ENCODE data around the gene SEMA6A.

Gene SEMA6A

DNA sequence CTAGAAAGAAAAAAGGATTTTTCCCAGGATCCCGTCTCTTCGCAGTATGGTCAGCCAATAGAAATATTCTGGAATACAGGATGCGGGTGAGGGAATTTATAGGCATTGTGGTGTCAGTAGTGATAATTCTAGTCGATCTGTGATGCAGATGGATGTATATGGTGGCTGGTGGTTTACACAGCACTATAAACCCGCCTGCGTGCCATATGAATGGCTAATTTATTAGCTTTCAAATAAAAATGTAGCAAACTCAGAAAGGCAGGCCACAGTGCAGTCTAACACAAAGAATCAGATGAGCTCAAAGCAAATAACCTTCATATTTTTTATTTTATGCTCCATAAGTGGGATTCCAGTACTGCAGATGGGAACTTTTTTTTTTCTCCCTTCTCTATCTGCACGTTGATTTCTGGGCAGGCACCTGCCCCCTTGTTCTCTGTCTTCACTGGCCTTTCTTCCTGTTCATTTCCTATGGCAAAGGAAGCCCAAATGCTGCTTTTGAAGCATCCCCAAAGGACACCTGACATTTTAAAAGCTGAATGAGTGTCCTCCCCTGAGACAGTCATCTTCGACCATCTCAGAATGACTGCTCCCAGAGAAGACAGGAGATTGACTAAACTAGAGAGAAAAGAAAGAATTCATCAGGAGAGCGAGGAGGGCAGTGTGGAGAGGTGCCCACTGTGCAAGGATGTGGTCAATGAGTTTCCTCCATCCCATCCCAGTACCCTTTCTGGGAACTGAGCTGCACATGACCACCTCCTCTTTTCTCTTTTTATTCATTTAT, 52.1 kb downstream of the SEMA6A start:
- DNase-seq = no peak

GRCh38 chr5:116521173-116521872, 53.3 kb downstream of the SEMA6A start:
- DNase-seq = peak in 1 of 2 experiments; percentile 78

- peak; percentile 45 to 89 for DNase-seq
These were observed 53.9 kb downstream of the SEMA6A start for GRCh38 chr5:116520771-116521170.

GRCh38 chr5:116518423-116518822, 56.2 kb downstream of the SEMA6A start:
- no peak for DNase-seq

DNA sequence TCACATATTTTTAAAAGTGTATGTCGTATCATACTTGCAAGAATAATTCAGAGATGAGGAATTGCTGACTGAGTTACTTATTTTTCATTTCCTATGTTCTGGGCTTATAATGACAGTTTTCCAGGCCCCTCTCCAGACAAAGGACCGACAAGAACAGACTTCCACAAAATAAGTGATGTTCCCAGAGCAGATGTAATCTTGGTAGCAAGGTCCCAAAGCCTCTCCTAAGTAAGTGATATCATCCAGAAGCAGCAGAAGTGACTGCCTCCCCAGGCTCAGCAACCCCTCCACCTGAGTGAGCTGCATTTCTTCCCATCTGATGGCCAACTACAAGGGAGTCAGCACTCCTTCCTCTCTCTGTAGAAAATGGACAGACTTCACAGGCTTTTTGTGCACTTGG, 57.1 kb downstream of the SEMA6A start:
- DNase-seq = no peak

DNA sequence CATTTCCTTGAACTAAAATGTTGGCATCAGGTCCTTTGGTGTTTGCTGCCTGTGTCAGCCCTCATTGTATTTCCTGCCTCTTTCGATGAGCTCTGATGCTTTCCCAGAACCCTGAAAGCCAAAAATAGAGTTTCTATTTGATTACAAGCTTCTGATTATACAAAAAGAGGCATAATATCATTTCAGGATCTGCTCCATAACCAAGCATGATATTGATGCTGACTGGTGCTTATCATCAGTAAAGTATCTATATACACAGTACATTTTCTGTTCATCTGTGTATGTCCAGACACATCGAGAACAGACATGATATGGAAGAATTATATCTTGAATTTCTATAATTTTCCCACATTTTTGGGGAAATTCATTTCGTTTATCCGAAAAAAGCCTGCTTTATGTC, 58.6 kb downstream of the SEMA6A start:
- no peak for DNase-seq

GRCh38 chr5:116514421-116514970, 60.1 kb downstream of the SEMA6A start:
- peak; percentile 30 to 75 for DNase-seq

DNA sequence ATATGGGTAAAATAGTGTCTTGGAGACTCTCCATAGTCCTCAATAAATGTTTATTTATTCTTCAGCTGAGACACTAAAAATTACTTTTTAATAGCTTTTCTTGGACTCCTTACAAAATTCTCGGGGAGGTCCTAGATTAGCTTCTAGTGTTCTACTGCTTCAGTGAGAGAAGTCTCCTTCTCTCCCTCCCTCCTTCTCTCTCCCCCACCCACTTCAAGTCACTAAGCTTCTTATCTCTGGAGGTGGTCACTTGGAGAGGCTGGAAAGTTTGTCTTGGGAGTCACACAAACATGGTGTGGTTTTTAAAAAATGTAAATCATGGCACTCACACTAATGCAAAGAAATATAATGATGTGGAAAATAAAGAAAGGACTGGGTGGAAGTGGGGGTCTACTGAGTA, 64.1 kb downstream of the SEMA6A start:
- no peak for DNase-seq

DNA sequence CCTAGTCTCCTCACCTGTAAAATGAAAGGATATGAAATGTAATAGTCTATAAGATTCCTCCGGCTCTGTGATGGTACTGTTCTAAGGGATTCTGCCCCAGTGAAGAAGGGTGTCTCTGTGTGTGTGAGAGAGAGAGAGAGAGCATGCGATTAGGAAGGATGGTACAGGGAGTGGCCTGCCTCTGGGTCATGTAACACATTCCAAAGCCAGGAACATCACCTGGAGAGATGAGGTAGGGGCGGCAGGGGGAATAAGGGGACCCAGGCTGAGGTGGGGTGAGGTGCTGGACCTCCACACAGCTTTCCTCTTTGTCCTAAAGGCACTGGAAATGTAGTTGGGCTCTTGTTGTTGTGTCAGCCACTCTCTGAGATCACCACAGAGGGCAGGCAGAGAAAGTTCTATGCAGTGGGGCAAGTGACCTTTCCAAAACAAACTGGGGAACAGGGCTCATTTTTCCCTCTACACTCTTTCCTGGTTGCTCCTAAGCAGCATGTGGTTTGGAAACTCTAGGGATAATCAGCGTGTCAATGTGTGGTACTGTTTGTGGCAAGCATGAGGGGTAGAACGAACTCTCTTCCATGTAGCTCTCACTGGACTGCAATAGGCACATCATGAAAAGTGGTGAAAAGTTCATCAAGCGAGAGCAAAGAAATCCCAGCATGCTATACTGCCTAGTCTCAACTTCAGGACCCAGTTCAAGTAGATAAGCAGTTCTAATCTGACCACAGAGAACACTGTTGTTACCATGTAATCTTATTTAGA, 65.0 kb downstream of the SEMA6A start:
- no peak for DNase-seq

DNA sequence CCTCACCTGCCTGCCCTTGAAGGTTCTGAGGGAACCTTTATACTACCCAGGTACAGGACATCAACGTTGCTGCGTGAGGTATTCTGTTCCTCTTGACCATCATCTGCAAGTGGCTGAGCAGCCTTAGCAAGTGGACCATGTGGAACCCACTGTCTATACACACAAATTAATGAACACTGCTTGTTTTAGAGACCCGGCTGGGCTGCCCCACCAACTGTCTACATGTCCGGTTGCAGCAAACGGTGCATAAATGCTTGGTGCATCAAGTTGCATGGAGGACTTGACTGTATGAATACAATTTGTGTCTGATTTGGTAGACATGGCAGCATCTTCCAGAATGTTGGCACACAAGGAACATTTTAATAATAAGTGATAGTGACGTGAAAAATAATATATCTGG, 65.8 kb downstream of the SEMA6A start:
- DNase-seq = no peak

- peak; percentile 20 to 41 for DNase-seq
These were observed 66.5 kb downstream of the SEMA6A start for GRCh38 chr5:116507941-116508655.

GRCh38 chr5:116507051-116507537, 67.5 kb downstream of the SEMA6A start:
- DNase-seq = no peak

DNA sequence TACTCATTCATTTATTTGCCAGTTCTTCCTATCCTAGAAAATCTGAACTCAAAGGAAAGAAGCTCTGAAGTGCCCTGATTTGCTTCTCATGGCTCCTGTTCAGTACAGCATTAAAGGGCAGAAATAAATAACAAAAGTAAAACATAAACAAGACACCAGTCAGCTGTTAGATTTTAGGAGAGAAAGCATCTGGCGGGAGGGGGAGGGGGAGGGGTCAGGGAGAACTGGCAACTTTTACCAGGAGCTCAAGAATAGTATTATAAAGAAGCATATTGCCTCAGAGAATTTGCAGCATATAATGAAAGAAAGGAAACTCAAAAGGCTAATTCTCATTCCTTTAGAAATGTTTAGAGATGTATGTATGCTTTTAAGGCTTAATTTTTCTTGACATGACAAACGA, 68.1 kb downstream of the SEMA6A start:
- DNase-seq = no peak

DNA sequence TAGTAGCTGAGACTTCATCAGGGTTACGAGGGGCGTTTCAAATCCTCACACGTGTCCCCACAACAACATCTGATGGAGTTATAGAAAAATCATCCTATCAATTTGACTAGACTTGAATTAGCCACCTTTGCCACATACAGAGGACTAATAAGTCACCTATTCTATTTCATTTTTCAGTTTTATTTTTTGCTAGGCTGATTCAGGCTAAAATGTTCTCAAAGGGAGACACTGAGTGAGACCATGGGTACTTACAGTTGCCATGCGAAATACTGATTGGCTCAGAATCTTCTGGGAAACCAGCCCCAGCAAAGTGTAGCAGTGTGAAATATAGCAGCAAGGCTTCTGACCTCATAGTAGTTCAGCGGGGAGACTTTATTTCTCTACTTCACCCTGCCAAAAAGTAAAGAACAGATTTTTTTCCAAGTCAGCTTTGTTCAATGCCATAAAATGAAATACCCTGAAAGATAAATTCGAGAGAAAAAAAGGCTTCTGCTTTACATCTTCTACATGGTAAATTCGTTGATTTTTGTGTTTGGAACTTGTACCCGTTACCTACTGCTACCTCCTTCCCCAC, 69.9 kb downstream of the SEMA6A start:
- DNase-seq = no peak

- peak in 1 of 2 experiments; percentile 54 for DNase-seq
These were observed 72.0 kb downstream of the SEMA6A start for GRCh38 chr5:116502616-116503015.

DNA sequence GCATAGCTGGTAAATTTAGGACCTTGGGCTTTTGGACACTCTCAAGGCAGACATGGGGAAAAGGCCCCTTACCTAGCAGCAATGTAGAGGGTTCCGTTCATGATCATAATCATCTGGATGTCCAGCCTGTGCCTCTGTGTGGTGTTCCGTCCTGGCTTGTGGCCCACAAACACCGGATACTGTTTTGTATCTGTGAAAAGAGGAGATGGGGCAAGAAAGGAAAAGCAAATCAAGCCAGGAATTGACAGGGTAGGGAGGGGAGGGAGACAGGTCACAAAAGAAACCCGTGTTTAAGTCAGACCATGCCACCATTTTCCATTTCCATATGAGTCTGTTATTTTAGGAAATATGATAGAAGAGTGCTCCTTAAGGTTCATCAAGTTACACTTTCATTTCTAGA, 72.5 kb downstream of the SEMA6A start:
- DNase-seq = no peak

DNA sequence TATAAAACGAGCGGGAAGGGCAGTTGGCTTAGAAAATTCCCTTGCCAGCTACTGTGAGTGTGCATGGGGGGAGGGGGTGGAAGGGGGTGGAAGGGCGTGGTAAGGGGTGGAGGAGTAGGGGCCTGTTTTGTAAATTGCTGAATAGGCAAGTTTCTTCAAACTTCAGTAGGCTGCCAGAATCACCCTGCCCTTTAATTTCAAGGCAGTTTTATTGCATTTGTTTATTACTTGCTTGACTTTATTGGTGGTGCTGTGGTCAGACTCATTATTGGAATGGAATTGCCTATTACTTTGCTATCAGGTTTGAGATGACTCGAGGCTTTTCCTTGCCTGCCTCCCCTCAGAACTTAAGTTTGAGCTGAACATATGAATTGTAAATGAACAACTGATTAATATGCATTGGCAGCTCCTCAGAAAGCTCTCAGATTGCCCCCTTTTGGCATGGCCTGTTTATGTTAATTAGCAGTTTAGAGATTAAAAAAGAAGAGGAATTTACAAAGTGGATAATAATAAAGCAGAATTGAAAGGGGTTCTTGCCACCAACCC, 76.0 kb downstream of the SEMA6A start:
- DNase-seq = no peak

- DNase-seq = no peak
These were observed 77.0 kb downstream of the SEMA6A start for GRCh38 chr5:116497631-116498030.

GRCh38 chr5:116495786-116496357, 78.8 kb downstream of the SEMA6A start:
- DNase-seq = no peak

DNA sequence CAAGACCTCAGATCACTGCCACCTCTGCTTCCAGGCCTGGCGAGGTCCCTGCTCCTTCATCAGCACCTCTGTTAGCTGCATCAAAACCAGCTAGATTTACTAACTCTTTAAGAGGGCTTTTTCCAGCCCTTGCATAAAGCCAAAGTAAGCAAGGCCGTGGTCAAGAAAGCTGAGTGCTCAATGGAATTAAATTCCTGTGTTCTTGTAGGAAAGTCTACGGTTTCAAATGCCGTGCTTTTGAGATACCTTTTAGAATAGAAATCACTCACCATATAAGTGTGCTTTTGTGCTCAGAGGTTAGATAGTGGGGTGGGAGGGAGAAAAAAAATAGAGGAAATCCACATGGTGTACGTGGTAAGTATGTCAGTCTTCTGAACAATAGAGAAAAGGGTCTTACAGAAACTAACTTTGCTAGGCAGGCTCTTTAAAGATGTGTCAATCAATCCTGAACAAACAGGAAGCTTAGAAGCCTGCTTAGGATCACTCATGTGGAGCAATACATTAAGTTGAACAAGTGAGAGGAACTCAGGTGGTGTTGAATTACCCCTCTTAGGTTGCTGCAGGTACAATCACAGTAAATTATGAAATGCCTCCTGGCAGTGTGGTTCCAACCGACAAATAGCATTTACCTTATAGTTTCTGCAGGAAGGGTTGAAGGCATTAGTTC, 79.7 kb downstream of the SEMA6A start:
- DNase-seq = no peak

GRCh38 chr5:116492776-116493175, 81.8 kb downstream of the SEMA6A start:
- DNase-seq = no peak
